ENCODE measurements around the gene KCNH6. TPM values are rescaled to one million over a fixed set of nuclear protein-coding genes. Genes with fewer than 3 reads are reported as not detected.

The KCNH6 gene
- total RNA-seq, 1 experiment from 2014 or later, result 1.6 TPM

GRCh38 chr17:63544467-63545301, 21.5 kb downstream of the KCNH6 start:
- Histone ChIP-seq H2BK5ac (ENCODE audit: insufficient read length, low read length) (no peak overlapping the region), H3K4me2 (ENCODE audit: insufficient read depth, insufficient read length, low read length) (no peak overlapping the region), H3K56ac (ENCODE audit: insufficient read length, low read depth, low read length) (no peak overlapping the region), H2AK5ac (ENCODE audit: insufficient read length, low read length) (no peak overlapping the region), H3K27ac (ENCODE audit: insufficient read length, low read depth, low read length) (no peak overlapping the region), H4K5ac (ENCODE audit: insufficient read length, low read depth, low read length) (no peak overlapping the region), H3K79me1 (ENCODE audit: insufficient read depth, low read depth, low read length, poor library complexity, severe bottlenecking) (no peaks in the 10 kb centered on the region), H4K91ac (ENCODE audit: insufficient read length, low read depth, low read length) (no peak overlapping the region), H3K4me1 (ENCODE audit: insufficient read depth, low read length) (no peaks in the 10 kb centered on the region; the same call in 1 of the 2 replicates), H4K20me1 (ENCODE audit: control insufficient read depth, insufficient read depth, insufficient read length) (no peaks in the 10 kb centered on the region), H2AFZ (ENCODE audit: low read length) (no peak overlapping the region), H3K18ac (ENCODE audit: insufficient read length, low read depth, low read length) (no peak overlapping the region), H2BK20ac (ENCODE audit: low read depth, low read length, poor library complexity, severe bottlenecking) (no peak overlapping the region), H3T11ph (ENCODE audit: low read length) (no peak overlapping the region), H3K27me3 (ENCODE audit: insufficient read depth, low read length) (no peaks in the 10 kb centered on the region), H2BK120ac (ENCODE audit: low read depth, low read length, poor library complexity, severe bottlenecking) (no peak overlapping the region), H3K23me2 (ENCODE audit: insufficient read length, low read depth, low read length, poor library complexity, severe bottlenecking) (peaks cover 1% of the 10 kb centered on the region), H3K9ac (ENCODE audit: extremely low read depth, insufficient read length, low read length) (no peak overlapping the region), H2BK15ac (ENCODE audit: low read depth, low read length) (no peak overlapping the region), H3K79me2 (ENCODE audit: insufficient read depth, low read length) (no peaks in the 10 kb centered on the region), H4K8ac (replicated peaks; ENCODE audit: insufficient read length, low read depth, low read length) (no peak overlapping the region), H3K14ac (ENCODE audit: insufficient read depth, low read length) (peak overlapping the region; percentile 45; the same call in 1 of the 2 replicates), H2BK12ac (ENCODE audit: insufficient read length, low read depth, low read length) (no peak overlapping the region), H3K9me3 (ENCODE audit: control insufficient read depth, low read depth, low read length) (no peaks in the 10 kb centered on the region), H3K4ac (ENCODE audit: low read depth, low read length) (no peak overlapping the region), H3K23ac (ENCODE audit: insufficient read length, low read depth, low read length) (no peak overlapping the region)
- H3K36me3 Mint-ChIP-seq (ENCODE audit: insufficient read depth in 1 of 3, low read depth in 3 of 3), result no peaks in the 10 kb centered on the region
- H3K4me3 Mint-ChIP-seq, result no peak overlapping the region
- H3K9me3 Mint-ChIP-seq, result no peaks in the 10 kb centered on the region
- WGBS (ENCODE audit: extremely low coverage, insufficient read length, low lambda C conversion rate), result no CpG with 5 or more reads among the region's 13 CpGs
- no peak for TF ChIP-seq CTCF (conservative IDR thresholded peaks at IDR 0.05)
- no peak overlapping the region; a peak in 1 of 7 replicates for H3K27ac Mint-ChIP-seq
- peaks cover 10 to 19% of the 10 kb centered on the region in 2 experiments for H3K4me1 Mint-ChIP-seq
- H3K27me3 Mint-ChIP-seq (ENCODE audit: low read depth), result peaks cover 3% of the 10 kb centered on the region; the same call in 1 of the 2 replicates
- peak; percentile 44 for DNase-seq

All from H9 (cell line).